Tibial nerve (tissue), 4 donors: ENCODE data around the gene LRRC46. TPM values are rescaled to one million over a fixed set of nuclear protein-coding genes. Genes with fewer than 3 reads are reported as not detected.

Experiments
- DNase-seq, 2 donors: peaks; one replicate each; pipeline ENCODE4 v3.0.0-alpha.2; 2019; ENCODE audit warnings: low spot score in 2 of 2
- H3K27ac ChIP-seq, 4 donors: fragments of 200-600 bp; sonication (generic) in 3 of 4; one replicate each; pipeline ENCODE4 v1.5.1; 2017 to 2019; ENCODE audit warnings: mild to moderate bottlenecking in 1 of 4
- H3K27me3 ChIP-seq, 2 donors: fragments of 200-600 bp; sonication (generic) in 1 of 2; one replicate each; pipeline versions ENCODE4 v1.5.1 to v1.6.0; 2017 to 2019
- H3K36me3 ChIP-seq, 3 donors: fragments of 200-600 bp; sonication (generic); one replicate each; pipeline ENCODE4 v1.5.1; 2018 to 2019
- H3K4me1 ChIP-seq, 4 donors: fragments of 200-600 bp; sonication (generic) in 3 of 4; one replicate each; pipeline ENCODE4 v1.5.1; 2017 to 2019
- H3K4me3 ChIP-seq, 4 donors: fragments of 200-600 bp; sonication (generic) in 3 of 4; one replicate each; pipeline ENCODE4 v1.5.1; 2017 to 2019; ENCODE audit warnings: mild to moderate bottlenecking in 1 of 4, moderate library complexity in 1 of 4
- H3K9me3 ChIP-seq, 4 donors: fragments of 200-600 bp; sonication (generic) in 3 of 4; one replicate each; pipeline ENCODE4 v1.5.1; 2017 to 2019
- CTCF ChIP-seq, 5 experiments: fragments of 200-600 bp in 3 of 5; fragments of 450-650 bp in 2 of 5; sonication (generic) in 3 of 5; IDR thresholded peaks; one replicate each; pipeline ENCODE4 v1.5.1; 2016 to 2019; ENCODE audit warnings: antibody characterized with exemption in 5 of 5, mild to moderate bottlenecking in 3 of 5, moderate library complexity in 2 of 5
- EP300 ChIP-seq, 2 donors: sonication (generic); formaldehyde crosslinking; IDR thresholded peaks; one replicate each; pipeline ENCODE4 v1.6.1; 2017; ENCODE audit warnings: antibody characterized with exemption in 2 of 2, mild to moderate bottlenecking in 1 of 2
- POLR2A ChIP-seq, 2 donors: fragments of 450-650 bp; IDR thresholded peaks; one replicate each; pipeline ENCODE4 v1.6.1; 2017; ENCODE audit warnings: antibody characterized with exemption in 2 of 2, mild to moderate bottlenecking in 2 of 2, moderate library complexity in 2 of 2
- WGBS, 2 donors: methylation state at CpG; one replicate each; pipeline ENCODE4 v1.1.5; 2018; 5-methylcytosine and 5-hydroxymethylcytosine counted together
- total RNA-seq, 4 donors: library from RNA; depleted of rRNA; stranded (reverse); fragments of >200 nt; gene quantifications; one replicate each; pipeline ENCODE4 v1.1.0, GENCODE V29; 2016

The LRRC46 gene
- total RNA-seq, 4 donors from 2014 or later, result 0.60 TPM; not detected in 3

GRCh38 chr17:47850692-47851573 lies 19.5 kb downstream of the LRRC46 start, which contains the start of gene SP6:
SP6 (minus strand) TSS chr17:47851163; CDS start chr17:47848429, 2,734 bp downstream.
- DNase-seq, result no peak
- TF ChIP-seq CTCF (IDR thresholded peaks at IDR 0.05) (peak in 1 of 5 experiments; percentile 34), POLR2A (IDR thresholded peaks at IDR 0.05) (no peak)

GRCh38 chr17:47851764-47852112 lies 20.3 kb downstream of the LRRC46 start:
- H3K9me3 ChIP-seq, result no peaks in the 10 kb centered on the region
- peaks cover 4 to 100% of the 10 kb centered on the region in 2 donors for H3K27me3 ChIP-seq
- no peaks in the 10 kb centered on the region for H3K36me3 ChIP-seq
- H3K27ac ChIP-seq, result no peak overlapping the region
- TF ChIP-seq EP300 (IDR thresholded peaks at IDR 0.05) (no peak), CTCF (IDR thresholded peaks at IDR 0.05) (no peak), POLR2A (IDR thresholded peaks at IDR 0.05) (no peak)
- 24 to 28% methylated on average over 11 of the region's 11 CpGs for WGBS, 2 donors
- DNase-seq, result no peak
- H3K4me3 ChIP-seq, result no peak overlapping the region
- peaks cover 0 to 32% (median 17%) of the 10 kb centered on the region in 4 donors for H3K4me1 ChIP-seq

More at GRCh38 chr17:47850692-47851573, 19.5 kb downstream of the LRRC46 start, which contains the start of gene SP6:
- Histone ChIP-seq H3K27ac (peak within 1 kb of the TSS in 2 of 4 donors; percentile 21 to 32), H3K36me3 (no peaks in the 10 kb centered on the region), H3K4me1 (peaks cover 0 to 32% (median 19%) of the 10 kb centered on the region in 4 donors), H3K4me3 (peak within 1 kb of the TSS in 3 of 4 donors; percentile 11 to 43 (median 36)), H3K27me3 (peaks cover 4 to 100% of the 10 kb centered on the region in 2 donors), H3K9me3 (no peaks in the 10 kb centered on the region)
- 5 to 7% methylated on average over 45 to 60 of the region's 71 CpGs for WGBS, 2 donors

- no peak overlapping the region for H3K27ac ChIP-seq
- no peaks in the 10 kb centered on the region for H3K9me3 ChIP-seq
- peaks cover 4 to 100% of the 10 kb centered on the region in 2 donors for H3K27me3 ChIP-seq
- no peaks in the 10 kb centered on the region for H3K36me3 ChIP-seq
- WGBS, 2 donors, result 27 to 32% methylated on average over 32 of the region's 32 CpGs
- no peak overlapping the region for H3K4me3 ChIP-seq
- TF ChIP-seq EP300 (IDR thresholded peaks at IDR 0.05), result peak in 1 of 2 donors; percentile 55
- no peak for TF ChIP-seq POLR2A (IDR thresholded peaks at IDR 0.05)
- no peak for TF ChIP-seq CTCF (IDR thresholded peaks at IDR 0.05)
- DNase-seq, result no peak
- peaks cover 0 to 29% (median 15%) of the 10 kb centered on the region in 4 donors for H3K4me1 ChIP-seq
Measured at GRCh38 chr17:47852113-47852949, 20.9 kb downstream of the LRRC46 start.

- no peak for TF ChIP-seq CTCF (IDR thresholded peaks at IDR 0.05)
- TF ChIP-seq POLR2A (IDR thresholded peaks at IDR 0.05), result no peak
- TF ChIP-seq EP300 (IDR thresholded peaks at IDR 0.05), result no peak
- Histone ChIP-seq H3K27me3 (peaks cover 4 to 100% of the 10 kb centered on the region in 2 donors), H3K4me1 (peaks cover 0 to 23% (median 15%) of the 10 kb centered on the region in 4 donors), H3K4me3 (no peak overlapping the region), H3K9me3 (no peaks in the 10 kb centered on the region), H3K36me3 (no peaks in the 10 kb centered on the region), H3K27ac (no peak overlapping the region)
- 43 to 52% methylated on average over 5 of the region's 5 CpGs for WGBS, 2 donors
- no peak for DNase-seq
Measured at GRCh38 chr17:47853616-47854015, 22.1 kb downstream of the LRRC46 start.
